Limb (tissue), 2 donors: Measurements from ENCODE around the gene CIDEA.

Experiments
- DNase-seq, 2 donors: peaks; one replicate each; pipeline ENCODE4 v3.0.0-alpha.2; 2016; ENCODE audit errors: extremely low spot score in 2 of 2

The CIDEA gene

GRCh38 chr18:12317664-12318333 is 63.6 kb downstream of the CIDEA start:
- peak in 1 of 2 donors; percentile 52 for DNase-seq

DNA sequence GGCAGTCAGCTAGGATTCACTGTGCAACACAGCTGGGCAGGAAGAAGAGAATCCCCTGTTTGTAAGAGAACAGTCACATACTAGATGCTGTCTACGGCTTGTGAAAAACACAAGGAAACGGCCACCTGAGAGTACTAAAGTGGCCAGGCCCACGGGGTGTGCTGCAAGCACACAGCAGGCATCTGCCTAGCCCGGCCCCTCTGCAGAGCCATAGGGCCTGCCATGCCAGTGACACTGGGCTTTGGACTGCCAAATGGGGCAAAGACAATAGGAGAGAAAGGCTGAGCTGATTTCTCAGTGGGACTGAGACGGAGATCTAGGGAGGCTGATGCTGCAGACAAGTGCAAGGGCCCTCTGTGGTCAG is 64.2 kb downstream of the CIDEA start:
- no peak for DNase-seq

DNA sequence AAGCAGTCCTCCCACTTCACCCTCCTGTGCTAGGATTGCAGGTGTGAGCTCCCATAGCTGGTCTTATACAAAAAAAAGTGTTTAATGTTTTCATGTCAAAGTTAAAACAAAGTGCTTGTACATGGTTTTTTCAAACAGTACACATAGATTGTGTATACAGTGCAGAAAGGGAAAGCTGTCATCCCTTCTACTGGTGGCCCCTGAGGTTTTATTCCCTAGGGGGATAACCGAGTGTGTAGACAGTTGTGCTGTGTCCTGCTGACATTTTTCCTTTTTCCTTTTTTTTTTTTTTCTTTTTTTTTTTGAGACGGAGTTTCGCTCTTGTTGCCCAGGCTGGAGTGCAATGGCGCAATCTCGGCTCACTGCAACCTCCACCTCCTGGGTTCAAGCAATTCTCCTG is 64.7 kb downstream of the CIDEA start:
- no peak for DNase-seq

- DNase-seq, result no peak
Measured at GRCh38 chr18:12321333-12321732, 67.2 kb downstream of the CIDEA start.

DNA sequence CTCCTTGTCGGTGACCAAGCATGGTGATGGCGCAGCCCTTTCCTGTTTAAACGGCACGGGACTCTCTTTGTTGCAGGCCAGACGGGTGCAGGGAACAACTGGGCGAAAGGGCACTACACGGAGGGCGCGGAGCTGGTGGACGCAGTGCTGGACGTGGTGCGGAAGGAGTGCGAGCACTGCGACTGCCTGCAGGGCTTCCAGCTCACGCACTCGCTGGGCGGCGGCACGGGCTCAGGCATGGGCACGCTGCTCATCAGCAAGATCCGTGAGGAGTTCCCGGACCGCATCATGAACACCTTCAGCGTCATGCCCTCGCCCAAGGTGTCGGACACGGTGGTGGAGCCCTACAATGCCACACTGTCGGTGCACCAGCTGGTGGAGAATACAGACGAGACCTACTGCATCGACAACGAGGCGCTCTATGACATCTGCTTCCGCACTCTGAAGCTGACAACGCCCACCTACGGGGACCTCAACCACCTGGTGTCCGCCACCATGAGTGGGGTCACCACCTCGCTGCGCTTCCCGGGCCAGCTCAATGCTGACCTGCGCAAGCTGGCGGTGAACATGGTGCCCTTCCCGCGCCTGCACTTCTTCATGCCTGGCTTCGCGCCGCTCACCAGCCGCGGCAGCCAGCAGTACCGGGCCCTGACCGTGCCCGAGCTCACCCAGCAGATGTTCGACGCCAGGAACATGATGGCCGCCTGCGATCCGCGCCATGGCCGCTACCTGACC is 71.0 kb downstream of the CIDEA start:
- no peak for DNase-seq

DNA sequence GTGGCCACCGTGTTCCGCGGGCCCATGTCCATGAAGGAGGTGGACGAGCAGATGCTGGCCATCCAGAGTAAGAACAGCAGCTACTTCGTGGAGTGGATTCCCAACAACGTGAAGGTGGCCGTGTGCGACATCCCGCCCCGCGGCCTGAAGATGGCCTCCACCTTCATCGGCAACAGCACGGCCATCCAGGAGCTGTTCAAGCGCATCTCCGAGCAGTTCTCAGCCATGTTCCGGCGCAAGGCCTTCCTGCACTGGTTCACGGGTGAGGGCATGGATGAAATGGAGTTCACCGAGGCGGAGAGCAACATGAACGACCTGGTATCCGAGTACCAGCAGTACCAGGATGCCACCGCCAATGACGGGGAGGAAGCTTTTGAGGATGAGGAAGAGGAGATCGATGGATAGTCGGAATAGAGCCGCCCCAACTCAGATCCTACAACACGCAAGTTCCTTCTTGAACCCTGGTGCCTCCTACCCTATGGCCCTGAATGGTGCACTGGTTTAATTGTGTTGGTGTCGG is 71.6 kb downstream of the CIDEA start:
- no peak for DNase-seq

DNA sequence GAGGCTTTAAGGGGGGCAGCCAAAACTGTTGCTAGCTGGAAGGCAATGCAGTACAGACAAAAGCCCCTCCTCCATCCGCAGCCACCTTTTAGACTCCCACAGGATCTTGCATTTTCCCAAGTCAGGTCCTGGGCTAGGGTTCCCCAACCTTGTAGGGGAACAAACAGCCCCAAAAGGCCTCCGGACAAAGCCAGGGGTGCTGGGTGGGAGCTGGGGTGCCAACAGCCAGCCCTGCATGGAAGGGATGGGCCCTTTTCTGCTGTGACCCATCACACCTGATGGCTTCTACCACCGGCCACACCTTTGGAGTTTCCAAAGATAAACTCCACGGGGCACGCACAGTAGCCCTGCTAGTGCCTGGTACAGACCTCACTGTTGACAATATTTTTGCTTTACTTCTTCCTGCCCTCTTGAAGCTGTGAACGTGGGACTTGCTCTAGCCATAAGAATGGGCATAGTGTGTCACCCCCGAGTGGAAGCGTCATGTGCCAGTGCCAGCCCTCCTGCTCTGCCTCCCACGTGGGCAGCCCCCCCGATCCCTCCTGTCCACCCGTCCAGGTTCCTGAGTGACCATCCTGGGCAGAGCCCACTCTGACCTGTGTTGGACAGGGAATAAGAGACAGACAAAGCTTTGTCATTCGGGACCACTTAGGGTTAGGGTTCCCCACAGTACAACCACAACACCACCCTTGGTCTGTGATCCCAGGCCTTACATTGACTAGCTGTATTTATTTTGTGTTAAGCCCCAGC is 72.7 kb downstream of the CIDEA start:
- no peak for DNase-seq
